WTC11 (cell line): ENCODE data around the gene P2RX4.
"Not testable (repeated sequence)": the region's sequence is repeated elsewhere in the genome, so short reads cannot be mapped to it uniquely, and the experiment has no call there.

Source experiments
- ATF1 ChIP-seq: sonication (generic); formaldehyde crosslinking; IDR thresholded peaks from 2 replicates; pipeline ENCODE4 v1.8.1; 2023; ENCODE audit warnings: mild to moderate bottlenecking, moderate library complexity, missing genetic modification reagents
- CTCF ChIP-seq: fragments of 200-600 bp; IDR thresholded peaks from 2 replicates; pipeline ENCODE4 v1.8.0; 2022; ENCODE audit warnings: antibody characterized with exemption
- MAX ChIP-seq: sonication (generic); formaldehyde crosslinking; IDR thresholded peaks from 2 replicates; pipeline ENCODE4 v1.8.0; 2022; ENCODE audit warnings: mild to moderate bottlenecking, missing genetic modification reagents
- MXD4 ChIP-seq: fragments of 250-450 bp; sonication (Bioruptor Pico); IDR thresholded peaks from 2 replicates; pipeline ENCODE4 v1.8.0; 2021; ENCODE audit warnings: mild to moderate bottlenecking, moderate library complexity, borderline replicate concordance
- NFYB ChIP-seq: sonication (generic); formaldehyde crosslinking; conservative IDR thresholded peaks from 2 replicates; pipeline ENCODE4 v1.8.0; 2022; ENCODE audit warnings: low read depth, missing genetic modification reagents
- PRRX2 ChIP-seq: fragments of 250-450 bp; sonication (Bioruptor Pico); IDR thresholded peaks from 2 replicates; pipeline ENCODE4 v1.8.0; 2021; ENCODE audit warnings: mild to moderate bottlenecking
- STAT6 ChIP-seq: sonication (generic); formaldehyde crosslinking; conservative IDR thresholded peaks from 2 replicates; pipeline ENCODE4 v1.8.1; 2023; ENCODE audit warnings: mild to moderate bottlenecking, low read depth, missing genetic modification reagents, moderate library complexity
- TEAD4 ChIP-seq: sonication (generic); formaldehyde crosslinking; IDR thresholded peaks from 2 replicates; pipeline ENCODE4 v1.8.0; 2022; ENCODE audit warnings: mild to moderate bottlenecking, missing genetic modification reagents
- USF2 ChIP-seq: sonication (generic); formaldehyde crosslinking; IDR thresholded peaks from 2 replicates; pipeline ENCODE4 v1.8.1; 2023; ENCODE audit warnings: mild to moderate bottlenecking, missing genetic modification reagents, moderate library complexity
- ZBTB21 ChIP-seq: sonication (generic); formaldehyde crosslinking; IDR thresholded peaks from 2 replicates; pipeline ENCODE4 v1.8.1; 2023; ENCODE audit warnings: mild to moderate bottlenecking, missing genetic modification reagents, borderline replicate concordance
- ZBTB43 ChIP-seq: sonication (generic); formaldehyde crosslinking; IDR thresholded peaks from 2 replicates; pipeline ENCODE4 v1.8.1; 2023; ENCODE audit warnings: mild to moderate bottlenecking, missing genetic modification reagents
- ZNF232 ChIP-seq: sonication (generic); formaldehyde crosslinking; IDR thresholded peaks from 2 replicates; pipeline ENCODE4 v1.8.0; 2022; ENCODE audit warnings: mild to moderate bottlenecking, missing genetic modification reagents
- ZNF263 ChIP-seq: sonication (generic); formaldehyde crosslinking; IDR thresholded peaks from 2 replicates; pipeline ENCODE4 v1.8.1; 2022; ENCODE audit warnings: low read depth, mild to moderate bottlenecking, moderate library complexity, missing genetic modification reagents

GRCh38 chr12:121280531-121280930 lies 70.6 kb downstream of the P2RX4 start:
- TF ChIP-seq ATF1; USF2 (CRISPR knock-in tag); TEAD4; CTCF; ZNF263 (CRISPR knock-in tag); ZBTB43 (CRISPR knock-in tag); ZNF232 (CRISPR knock-in tag); ZBTB21 (CRISPR knock-in tag); MXD4 (CRISPR knock-in tag); MAX (CRISPR knock-in tag); PRRX2 (CRISPR knock-in tag); NFYB (CRISPR knock-in tag); STAT6 (CRISPR knock-in tag): not testable (repeated sequence)
